NCI-H526 treated with DMSO at 0.1 percent for 48 hours (cell line): ENCODE data around the gene CFD.
A peak's percentile ranks its signal among the peaks of the same experiment; 100 is the strongest.
"Not testable (repeated sequence)": the region's sequence is repeated elsewhere in the genome, so short reads cannot be mapped to it uniquely, and the experiment has no call there.

Experiments used
- DNase-seq: peaks from one replicate; lab custom pipeline; 2025; lab: John Stamatoyannopoulos, UW

CFD gene

DNA sequence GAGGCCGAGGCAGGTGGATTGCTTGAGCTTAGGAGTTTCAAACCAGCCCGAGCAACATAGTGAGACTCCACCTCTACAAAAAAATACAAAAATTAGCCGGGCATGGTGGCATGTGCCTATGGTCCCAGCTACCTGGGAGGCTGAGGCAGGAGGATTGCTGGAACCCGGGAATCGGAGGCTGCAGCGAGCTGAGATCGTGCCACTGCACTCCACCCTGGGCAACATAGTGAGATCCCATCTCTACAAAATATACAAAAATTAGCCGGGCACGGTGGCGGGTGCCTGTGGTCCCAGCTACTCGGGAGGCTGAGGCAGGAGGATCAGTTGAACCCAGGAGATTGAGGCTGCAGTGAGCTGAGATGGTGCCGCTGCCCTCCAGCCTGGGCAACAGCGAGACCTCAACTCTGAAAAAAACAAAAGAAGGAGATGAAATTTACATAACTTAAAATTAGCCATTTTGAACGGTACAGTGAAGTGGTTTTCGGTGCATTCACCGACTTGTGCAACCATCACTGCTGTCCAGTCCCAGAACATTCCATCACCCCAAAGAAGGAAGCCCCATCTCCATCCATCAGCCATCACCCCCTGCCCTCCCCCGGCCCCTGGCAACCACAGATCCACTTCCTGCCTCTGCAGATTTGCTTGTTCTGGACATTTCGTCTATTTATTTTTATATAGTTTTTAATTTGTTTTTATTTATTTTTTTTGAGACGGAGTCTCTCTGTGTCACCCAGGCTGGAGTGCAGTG, 33.4 kb upstream of the CFD start:
- no peak for DNase-seq

- DNase-seq = no peak
Measured at GRCh38 chr19:827314-827709, 32.2 kb upstream of the CFD start.

DNA sequence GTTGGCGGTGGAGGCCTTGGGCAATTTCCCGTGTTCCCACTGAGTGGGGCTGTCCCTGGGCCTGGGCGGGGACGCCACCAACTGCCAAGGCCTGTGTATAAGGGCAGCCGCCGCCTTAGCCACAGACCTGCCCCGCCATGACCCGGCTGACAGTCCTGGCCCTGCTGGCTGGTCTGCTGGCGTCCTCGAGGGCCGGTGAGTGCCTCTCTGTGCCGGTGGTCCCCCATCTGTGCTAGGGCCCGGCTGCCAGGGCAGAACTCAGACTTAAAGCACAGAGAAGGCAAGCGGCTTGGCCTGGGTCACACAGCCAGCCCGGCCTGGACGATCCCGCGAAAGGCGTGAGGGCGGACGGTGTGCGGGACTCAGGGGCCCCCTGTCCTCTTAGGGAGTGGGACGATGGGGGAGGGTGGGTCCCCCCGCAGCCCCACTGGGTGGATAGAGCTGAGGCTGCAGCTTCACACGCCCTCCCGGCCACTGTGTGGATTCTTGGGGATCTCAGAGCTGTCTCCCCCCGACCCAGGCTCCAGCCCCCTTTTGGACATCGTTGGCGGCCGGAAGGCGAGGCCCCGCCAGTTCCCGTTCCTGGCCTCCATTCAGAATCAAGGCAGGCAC, 31.6 kb upstream of the CFD start, which contains the start of gene AZU1:
Gene AZU1, plus strand, starts transcription at position 128 of the 612 bp plus-strand sequence. Its CDS starts 10 bp downstream, at position 138.
- no peak for DNase-seq

DNA sequence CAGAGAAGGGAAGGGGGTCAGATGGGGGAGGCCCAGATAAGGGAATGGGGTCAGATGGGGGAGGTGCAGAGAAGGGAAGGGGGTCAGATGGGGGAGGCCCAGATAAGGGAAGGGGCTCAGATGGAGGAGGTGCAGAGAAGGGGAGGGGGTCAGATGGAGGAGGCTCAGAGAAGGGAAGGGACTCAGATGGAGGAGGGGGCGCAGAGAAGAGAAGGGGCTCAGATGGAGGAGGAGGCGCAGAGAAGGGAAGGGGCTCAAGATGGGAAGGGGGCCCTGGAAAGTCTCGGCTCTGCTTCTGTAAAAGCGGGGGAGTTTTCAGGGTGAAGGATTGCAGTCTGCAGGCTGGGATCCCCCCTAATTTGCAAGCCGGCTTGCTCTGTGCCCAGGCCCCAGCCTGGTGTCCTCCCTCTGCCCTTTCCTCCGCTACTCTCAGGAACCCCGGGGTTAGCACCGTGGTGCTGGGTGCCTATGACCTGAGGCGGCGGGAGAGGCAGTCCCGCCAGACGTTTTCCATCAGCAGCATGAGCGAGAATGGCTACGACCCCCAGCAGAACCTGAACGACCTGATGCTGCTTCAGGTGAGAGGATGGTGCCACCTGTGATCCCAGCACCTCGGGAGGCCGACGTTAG, 30.2 kb upstream of the CFD start:
- no peak for DNase-seq

DNA sequence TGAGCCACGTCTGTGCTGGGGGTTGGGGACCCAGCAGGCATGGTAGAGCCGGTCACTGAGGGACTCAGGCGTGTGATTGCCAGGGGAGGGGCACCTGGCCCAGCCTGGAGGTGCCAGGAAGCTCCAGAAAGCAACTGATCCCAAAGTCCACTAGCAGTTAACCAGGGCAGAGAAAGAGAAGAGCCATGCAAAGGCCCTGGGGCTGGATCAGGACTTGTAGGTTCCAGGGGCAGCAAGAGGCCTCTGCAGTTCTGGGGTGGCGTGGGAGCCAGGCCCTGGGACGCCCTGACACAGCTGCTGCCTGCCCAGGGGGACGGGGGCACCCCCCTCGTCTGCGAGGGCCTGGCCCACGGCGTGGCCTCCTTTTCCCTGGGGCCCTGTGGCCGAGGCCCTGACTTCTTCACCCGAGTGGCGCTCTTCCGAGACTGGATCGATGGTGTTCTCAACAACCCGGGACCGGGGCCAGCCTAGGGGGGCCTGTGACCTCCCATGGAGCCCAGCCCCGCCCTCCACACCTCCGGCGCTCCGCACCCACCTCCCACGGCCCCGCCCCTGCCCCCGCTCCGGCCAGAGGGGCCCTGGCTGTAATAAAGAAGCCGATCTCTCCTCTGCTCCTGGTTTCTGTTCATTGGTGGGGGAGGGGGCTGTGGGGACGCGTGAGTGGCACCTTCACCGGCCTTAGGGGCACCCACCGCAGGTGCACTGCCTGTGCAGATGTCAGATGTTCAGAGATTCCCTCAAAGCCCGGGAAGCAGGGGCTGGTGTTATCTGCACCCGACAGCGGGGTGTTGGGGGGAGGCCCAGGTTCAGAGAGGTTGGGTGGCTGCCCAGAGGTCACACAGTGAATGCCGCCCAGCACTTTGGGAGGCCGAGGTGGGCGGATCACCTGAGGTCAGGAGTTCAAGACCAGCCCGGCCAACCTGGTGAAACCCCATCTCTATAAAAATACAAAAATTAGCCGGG, 27.8 kb upstream of the CFD start:
- no peak for DNase-seq

GRCh38 chr19:834216-834615, 25.2 kb upstream of the CFD start:
- no peak for DNase-seq

- DNase-seq = no peak
Measured at GRCh38 chr19:835210-835810, 24.2 kb upstream of the CFD start.

- no peak for DNase-seq
Measured at GRCh38 chr19:840519-841206, 18.8 kb upstream of the CFD start, which contains the start of gene PRTN3. Gene PRTN3 (plus strand): TSS chr19:840999. CDS start chr19:841009, 10 bp downstream.

GRCh38 chr19:842802-843179, 16.7 kb upstream of the CFD start:
- not testable (repeated sequence) for DNase-seq

GRCh38 chr19:843180-843835, 16.2 kb upstream of the CFD start:
- no peak for DNase-seq

- DNase-seq = no peak
Measured at GRCh38 chr19:843836-844545, 15.5 kb upstream of the CFD start.

DNA sequence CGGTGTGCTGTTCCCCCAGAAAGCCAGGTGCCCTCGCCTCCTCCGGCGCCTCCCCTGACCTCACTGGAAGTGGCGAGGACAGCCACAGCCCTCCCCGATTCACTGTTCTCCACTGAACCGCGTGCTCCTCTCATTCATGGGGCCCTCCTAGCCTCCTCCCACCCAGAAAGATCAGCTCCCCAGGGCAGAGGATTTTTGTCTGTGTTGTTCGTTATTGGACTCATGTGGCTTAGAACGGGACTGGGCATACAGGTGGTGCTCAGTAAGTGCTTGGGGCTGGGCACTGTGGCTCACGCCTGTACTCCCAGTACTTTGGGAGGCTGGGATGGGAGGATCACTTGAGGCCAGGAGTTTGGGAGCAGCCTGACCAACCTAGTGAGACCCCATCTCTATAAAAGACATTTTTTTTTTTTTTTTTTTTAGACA, 14.9 kb upstream of the CFD start:
- DNase-seq = no peak

GRCh38 chr19:845707-846521, 13.6 kb upstream of the CFD start:
- no peak for DNase-seq

DNA sequence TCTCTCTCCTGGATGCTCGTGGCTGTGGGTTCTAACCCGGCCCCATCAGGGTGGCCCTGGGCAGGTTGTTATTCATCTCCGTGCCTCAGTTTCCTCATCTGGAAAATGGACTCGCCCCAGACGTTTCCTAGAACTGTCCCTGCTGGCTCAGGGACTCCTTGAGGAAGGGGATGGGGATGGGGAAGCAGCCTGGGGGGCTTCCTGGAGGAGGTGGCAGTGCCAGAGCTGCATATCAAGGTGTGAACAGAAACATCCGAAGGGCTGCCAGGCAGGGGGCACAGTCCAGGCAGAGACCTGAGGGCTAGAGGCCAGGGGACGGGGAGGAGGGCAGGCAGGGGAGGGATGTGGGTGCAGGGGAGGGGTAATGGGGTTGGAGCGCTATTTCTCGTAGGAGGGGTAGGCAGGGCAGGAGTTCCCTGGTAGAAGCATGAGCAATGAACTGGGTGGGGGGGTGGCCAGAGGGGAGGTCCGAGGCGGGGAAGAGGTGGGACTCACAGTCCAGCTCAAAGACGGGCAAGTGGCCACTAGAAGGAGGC, 11.0 kb upstream of the CFD start:
- DNase-seq = no peak

DNA sequence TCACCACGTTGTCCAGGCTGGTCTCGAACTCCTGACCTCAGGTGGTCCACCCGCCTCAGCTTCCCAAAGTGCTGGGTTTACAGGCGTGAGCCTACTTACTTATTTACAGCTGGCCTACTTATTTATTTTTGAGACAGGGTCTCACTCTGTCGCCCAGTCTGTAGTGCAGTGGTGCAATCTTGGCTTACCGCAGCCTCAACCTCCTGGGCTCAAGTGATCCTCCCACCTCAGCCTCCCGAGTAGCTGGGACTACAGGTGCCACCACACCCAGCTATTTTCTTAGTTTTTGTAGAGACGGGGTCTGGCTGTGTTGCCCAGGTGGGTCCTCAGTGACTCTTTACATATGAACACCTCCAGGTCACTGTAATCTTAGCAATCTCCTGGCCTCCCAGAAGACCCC, 10.3 kb upstream of the CFD start:
- not testable (repeated sequence) for DNase-seq

GRCh38 chr19:850221-850978, 9.1 kb upstream of the CFD start:
- DNase-seq = peak; percentile 17

DNA sequence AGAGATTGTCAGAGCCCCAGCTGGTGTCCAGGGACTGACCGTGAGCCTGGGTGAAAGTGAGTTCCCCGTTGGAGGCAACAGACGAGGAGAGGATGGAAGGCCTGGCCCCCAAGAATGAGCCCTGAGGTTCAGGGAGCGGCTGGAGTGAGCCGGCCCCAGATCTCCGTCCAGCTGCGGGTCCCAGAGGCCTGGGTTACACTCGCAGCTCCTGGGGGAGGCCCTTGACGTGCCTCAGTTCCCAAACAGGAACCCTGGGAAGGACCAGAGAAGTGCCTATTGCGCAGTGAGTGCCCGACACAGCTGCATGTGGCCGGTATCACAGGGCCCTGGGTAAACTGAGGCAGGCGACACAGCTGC, 8.5 kb upstream of the CFD start:
- DNase-seq = no peak
